ENCODE data around the gene PLAC1.

Gene PLAC1

GRCh38 chrX:134647477-134647877 is 10.8 kb downstream of the PLAC1 start:
- Histone ChIP-seq H3K27ac (no peak overlapping the region), H3K4me3 (no peak overlapping the region), H3K4me1 (no peaks in the 10 kb centered on the region), H3K9me3 (no peaks in the 10 kb centered on the region), H3K36me3 (no peaks in the 10 kb centered on the region), H3K27me3 (no peaks in the 10 kb centered on the region)
- TF ChIP-seq CTCF (IDR thresholded peaks at IDR 0.05) = no peak
- intact Hi-C loops (cut with DNase I; ENCODE audit: low total_unique reads) = no loop called here
- DNase-seq = no peak

GRCh38 chrX:134646691-134647090 is 11.6 kb downstream of the PLAC1 start:
- Histone ChIP-seq H3K4me1 (no peaks in the 10 kb centered on the region), H3K27ac (no peak overlapping the region), H3K9me3 (no peaks in the 10 kb centered on the region), H3K36me3 (no peaks in the 10 kb centered on the region), H3K27me3 (no peaks in the 10 kb centered on the region), H3K4me3 (no peak overlapping the region)
- DNase-seq = no peak
- intact Hi-C loops (cut with DNase I; ENCODE audit: low total_unique reads) = no loop called here
- no peak for TF ChIP-seq CTCF (IDR thresholded peaks at IDR 0.05)

GRCh38 chrX:134645936-134646543 is 12.2 kb downstream of the PLAC1 start:
- intact Hi-C loops (cut with DNase I; ENCODE audit: low total_unique reads) = no loop called here

GRCh38 chrX:134642386-134642785 is 15.9 kb downstream of the PLAC1 start:
- H3K4me3 ChIP-seq = no peak overlapping the region
- no peak for TF ChIP-seq CTCF (IDR thresholded peaks at IDR 0.05)
- H3K9me3 ChIP-seq = no peaks in the 10 kb centered on the region
- H3K27ac ChIP-seq = no peak overlapping the region
- DNase-seq = no peak
- H3K4me1 ChIP-seq = no peaks in the 10 kb centered on the region
- H3K36me3 ChIP-seq = no peaks in the 10 kb centered on the region
- no peaks in the 10 kb centered on the region for H3K27me3 ChIP-seq
- intact Hi-C loops (cut with DNase I; ENCODE audit: low total_unique reads) = no loop called here

More at GRCh38 chrX:134645936-134646543, 12.2 kb downstream of the PLAC1 start:
- H3K27ac ChIP-seq = no peak overlapping the region
- H3K4me3 ChIP-seq = no peak overlapping the region
- H3K9me3 ChIP-seq = no peaks in the 10 kb centered on the region
- DNase-seq = no peak
- no peaks in the 10 kb centered on the region for H3K27me3 ChIP-seq
- no peaks in the 10 kb centered on the region for H3K4me1 ChIP-seq
- no peaks in the 10 kb centered on the region for H3K36me3 ChIP-seq
- TF ChIP-seq CTCF (IDR thresholded peaks at IDR 0.05) = no peak

GRCh38 chrX:134641346-134641745 is 16.9 kb downstream of the PLAC1 start:
- TF ChIP-seq CTCF (IDR thresholded peaks at IDR 0.05) = no peak
- no peaks in the 10 kb centered on the region for H3K36me3 ChIP-seq
- H3K4me3 ChIP-seq = no peak overlapping the region
- intact Hi-C loops (cut with DNase I; ENCODE audit: low total_unique reads) = no loop called here
- H3K4me1 ChIP-seq = no peaks in the 10 kb centered on the region
- H3K27me3 ChIP-seq = no peaks in the 10 kb centered on the region
- no peak overlapping the region for H3K27ac ChIP-seq
- DNase-seq = no peak
- H3K9me3 ChIP-seq = no peaks in the 10 kb centered on the region

GRCh38 chrX:134640914-134641313 is 17.4 kb downstream of the PLAC1 start:
- DNase-seq = no peak
- no peaks in the 10 kb centered on the region for H3K36me3 ChIP-seq
- intact Hi-C loops (cut with DNase I; ENCODE audit: low total_unique reads) = no loop called here
- no peak overlapping the region for H3K4me3 ChIP-seq
- no peaks in the 10 kb centered on the region for H3K9me3 ChIP-seq
- H3K27me3 ChIP-seq = no peaks in the 10 kb centered on the region
- no peaks in the 10 kb centered on the region for H3K4me1 ChIP-seq
- TF ChIP-seq CTCF (IDR thresholded peaks at IDR 0.05) = no peak
- no peak overlapping the region for H3K27ac ChIP-seq

All from tibial artery (tissue), 4 donors.